CD4-positive, alpha-beta T cell treated with Interleukin-1 beta for 1 hour (primary cell): ENCODE results near the gene OCSTAMP.

ENCODE experiments used
- DNase-seq, 2 donors: peaks; one replicate each; pipeline ENCODE4 v3.0.0-alpha.2; 2020 to 2022

OCSTAMP gene, protein sequence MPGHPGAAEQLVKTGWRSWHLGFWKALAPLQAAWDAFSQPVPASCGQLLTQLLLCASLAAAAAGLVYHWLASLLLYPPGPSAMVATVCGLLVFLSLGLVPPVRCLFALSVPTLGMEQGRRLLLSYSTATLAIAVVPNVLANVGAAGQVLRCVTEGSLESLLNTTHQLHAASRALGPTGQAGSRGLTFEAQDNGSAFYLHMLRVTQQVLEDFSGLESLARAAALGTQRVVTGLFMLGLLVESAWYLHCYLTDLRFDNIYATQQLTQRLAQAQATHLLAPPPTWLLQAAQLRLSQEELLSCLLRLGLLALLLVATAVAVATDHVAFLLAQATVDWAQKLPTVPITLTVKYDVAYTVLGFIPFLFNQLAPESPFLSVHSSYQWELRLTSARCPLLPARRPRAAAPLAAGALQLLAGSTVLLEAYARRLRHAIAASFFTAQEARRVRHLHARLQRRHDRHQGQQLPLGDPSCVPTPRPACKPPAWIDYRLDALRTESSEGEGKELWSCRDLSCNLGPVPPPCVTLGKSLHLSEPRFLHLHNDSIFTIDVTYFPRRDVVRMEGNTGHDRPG

DNA sequence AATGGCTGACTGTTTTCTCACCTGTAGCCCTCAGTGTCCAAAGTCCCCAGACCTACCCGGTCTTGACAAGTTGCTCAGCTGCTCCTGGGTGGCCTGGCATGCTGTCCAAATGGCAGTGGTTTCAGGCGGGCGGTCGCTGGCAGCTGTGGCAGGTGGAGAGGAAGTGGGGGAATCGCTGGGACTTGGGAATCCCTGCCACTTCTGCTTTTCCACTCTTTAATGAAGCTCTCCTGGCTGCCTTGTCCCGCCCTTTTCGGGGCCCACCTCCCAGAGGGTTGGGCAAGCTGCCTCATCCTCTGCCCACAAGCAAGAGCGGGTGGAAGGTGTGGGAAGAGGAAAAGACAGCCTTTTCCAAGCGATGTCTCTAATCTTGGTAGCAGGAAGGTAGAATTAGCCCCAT is at the start of gene OCSTAMP:
Gene OCSTAMP (minus strand): TSS at position 194 of the 400 bp plus-strand sequence. CDS start 94 bp downstream, at position 100.
- no peak for DNase-seq

DNA sequence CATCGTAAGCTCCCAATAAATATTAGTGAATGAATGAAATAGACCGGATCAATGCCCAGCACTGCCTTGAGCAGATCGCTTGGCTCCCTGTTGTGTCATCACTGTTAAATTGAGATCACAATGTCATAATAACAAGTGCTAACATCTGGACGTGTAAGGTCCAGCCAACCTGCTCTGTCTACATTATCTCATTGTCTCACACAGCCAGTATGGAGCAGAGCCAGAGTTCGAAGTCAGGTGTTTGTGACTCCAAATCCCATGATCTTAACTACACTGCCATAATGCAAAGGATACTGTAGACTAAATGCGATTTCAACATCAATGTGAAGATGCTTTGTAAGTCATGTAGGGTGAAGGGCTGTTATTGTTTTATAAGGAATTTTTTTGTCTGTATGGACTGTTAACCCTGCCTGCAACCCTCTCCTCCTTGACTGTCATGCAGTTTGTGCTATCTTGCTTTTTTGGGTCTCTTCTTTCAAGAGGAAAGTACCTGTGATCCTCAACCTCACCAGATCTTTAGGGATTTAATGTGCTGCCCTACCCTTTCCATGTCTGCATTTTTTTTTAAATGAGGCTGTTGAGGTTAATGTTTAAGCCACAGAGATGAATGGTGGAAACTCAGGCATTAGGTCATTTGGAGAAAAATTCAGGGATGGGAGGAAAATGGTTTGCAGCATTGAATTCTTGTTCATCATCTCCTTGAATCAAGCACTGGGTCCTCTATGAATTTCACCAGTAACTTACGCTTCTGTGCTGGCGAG is 49.0 kb upstream of the OCSTAMP start:
- no peak for DNase-seq

DNA sequence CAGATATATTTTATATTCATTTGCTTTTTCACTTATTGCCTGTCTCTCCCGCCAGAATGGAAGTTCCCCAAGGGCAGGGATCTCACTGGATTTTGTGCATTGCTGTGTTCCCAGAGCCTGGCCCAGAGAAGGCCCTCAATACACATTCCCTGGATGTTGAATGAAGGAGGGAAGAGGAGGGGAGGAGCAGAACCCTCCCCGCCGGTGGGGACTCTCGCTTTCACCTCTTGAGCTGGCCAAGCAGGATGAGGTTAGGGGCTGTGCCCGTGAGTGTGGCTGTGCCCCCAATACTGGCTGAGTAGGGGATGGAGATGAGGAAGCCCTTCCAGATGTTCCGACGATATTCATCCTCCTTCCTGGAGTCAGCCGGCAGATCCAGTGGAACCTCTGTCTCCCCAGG is 45.5 kb upstream of the OCSTAMP start:
- DNase-seq = no peak

DNA sequence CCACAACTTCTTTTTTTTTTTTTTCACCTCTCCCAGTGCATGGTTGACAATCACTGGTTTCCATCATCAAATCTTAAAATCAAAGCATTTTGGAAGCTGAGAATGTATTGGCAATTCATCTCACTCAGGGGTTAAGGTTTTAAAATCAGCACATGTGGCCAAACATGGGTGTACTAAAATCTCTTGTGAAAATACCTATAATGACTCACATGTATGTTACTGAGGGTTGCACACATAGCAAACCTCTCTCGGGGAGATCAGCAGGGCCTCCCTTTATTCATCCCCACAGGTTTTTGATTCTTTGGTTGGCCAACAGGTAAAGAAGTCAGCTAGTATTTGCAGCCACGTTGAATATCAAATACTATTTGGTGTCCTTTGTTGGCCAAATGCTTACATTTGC is 44.3 kb upstream of the OCSTAMP start:
- DNase-seq = no peak

DNA sequence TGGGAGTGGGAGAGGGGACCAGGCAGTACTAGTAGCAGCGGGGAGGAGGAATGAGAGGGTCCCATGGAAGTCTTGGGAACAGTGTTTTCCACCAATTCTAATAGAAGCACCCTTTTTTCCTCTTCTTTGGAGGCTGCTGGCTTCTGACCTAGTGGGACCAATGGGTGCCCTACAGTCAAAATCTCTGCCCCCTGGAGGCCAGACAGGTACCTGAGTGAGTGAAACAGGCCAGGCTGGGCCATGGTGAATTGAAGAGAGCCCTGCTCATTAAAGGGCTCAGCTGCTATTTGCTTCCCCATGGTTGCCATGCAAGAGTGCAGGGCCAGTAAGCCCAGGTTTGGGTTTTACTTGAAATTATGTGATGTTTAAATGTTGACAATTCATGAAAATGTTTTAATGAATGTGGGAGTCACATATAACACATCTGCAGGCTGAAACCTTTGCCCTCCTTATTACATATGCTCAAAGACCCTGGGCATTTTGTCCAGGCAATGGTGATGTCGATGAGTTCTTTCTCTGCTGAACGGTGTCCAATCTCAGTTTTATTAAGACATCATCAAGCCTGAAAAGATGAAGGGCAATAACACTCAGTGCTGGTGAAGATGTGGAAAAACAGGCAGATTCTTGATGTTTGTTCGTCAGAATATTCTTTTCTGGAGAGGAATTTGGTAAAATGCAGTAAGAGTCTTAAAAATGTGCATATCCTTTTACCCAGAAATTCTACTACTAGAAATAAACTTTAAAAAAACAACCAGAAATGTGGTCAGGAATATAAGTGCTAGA is 42.3 kb upstream of the OCSTAMP start:
- DNase-seq = no peak

DNA sequence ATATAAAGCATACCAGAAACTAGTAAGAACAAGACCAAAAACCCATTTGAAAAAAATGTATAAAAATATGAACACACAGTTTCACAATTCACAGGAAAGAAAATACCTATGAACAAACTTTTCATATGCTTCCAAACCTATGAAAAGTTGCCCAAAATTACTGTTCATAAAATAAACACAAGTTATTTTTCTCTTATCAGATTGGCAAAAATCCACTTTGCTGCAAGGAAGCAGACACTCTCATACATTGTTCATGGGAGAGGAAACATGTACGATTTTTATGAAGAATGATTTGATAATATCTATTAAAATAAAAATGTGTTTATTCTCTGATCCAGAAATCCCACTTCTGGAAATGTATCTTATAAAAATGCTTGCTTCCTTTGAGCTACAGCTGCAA is 40.0 kb upstream of the OCSTAMP start:
- no peak for DNase-seq

DNA sequence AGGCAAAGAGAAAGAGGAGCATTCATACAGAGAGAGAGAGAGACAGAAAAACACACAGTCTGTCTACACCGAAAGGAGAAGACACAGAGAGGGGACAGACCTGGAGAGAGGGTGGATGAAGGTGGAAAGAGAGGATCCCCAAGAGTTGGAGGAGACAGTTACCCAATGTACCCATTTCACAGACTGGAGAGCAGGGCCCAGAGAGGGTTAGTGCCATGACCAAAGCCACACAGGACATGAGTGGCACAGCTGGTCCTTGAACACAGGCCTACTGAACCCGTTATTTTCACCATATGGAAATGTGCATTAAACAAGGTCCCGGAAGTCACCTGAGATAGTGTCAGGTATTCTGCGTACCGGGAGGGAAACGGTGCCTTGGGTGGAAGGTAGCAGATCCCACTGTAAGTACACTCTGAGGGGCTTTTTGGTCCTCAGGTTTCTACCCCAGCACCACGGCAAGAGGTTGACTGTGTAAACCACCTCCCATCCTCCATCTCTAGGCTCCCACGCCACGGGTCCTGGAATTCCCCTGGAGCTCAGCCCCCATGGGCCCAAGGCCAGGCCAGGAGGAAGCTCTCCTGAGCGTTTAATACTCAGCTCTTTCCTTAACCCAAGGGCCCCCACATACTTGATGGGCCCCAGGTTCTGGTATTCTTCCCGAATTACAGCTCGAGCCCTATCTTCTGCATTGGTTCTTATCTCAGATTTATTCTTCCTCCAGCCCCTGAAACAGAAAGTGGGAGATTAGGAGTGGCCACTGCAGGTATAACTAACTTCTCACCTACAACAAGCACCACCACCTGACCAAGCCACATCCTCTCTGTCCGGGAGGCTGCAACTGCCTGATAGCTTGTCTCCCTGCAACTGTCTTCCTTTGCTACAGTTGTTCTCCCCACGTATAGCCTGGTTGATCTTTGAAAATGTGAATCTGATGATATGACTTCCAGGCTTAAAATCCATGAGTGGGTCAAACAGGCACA is 38.4 kb upstream of the OCSTAMP start:
- no peak for DNase-seq

DNA sequence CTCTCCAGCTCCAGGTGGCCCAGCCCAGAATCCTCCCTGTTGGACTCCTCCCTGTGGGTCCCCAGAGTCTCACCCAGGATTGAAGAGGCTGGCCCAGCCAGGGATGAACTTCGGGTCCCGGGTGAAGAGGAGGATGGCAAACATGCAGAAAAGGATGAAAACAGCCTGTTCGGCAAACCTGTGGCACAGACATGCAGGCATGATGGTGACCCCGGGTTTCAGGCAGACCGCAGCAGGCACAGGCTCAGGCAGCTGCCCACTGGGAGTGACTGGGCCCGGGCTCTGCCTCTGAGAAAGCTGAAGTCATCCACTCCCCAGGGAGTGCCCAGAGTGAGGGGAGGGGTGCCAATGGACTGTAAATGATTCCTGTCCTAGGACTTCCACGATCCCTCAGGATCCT is 37.5 kb upstream of the OCSTAMP start:
- DNase-seq = no peak

DNA sequence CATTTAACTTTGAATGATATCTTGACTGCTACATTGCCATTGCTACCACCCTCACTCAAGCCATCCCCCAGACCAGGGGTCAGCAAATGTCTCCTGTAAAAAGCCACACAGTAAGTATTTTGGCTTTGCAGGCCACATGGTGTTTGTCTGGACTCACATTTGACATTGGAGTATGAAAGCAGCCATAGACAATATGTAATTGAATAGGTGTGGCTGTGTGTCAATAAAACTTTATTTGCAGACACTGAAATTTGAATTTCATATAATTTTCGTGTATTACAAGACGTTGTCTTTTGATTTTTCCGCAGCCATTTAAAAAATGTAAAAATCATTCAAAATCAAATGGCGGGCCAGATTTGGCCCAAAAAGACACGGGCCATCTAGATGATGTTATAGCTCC is 36.3 kb upstream of the OCSTAMP start:
- no peak for DNase-seq

DNA sequence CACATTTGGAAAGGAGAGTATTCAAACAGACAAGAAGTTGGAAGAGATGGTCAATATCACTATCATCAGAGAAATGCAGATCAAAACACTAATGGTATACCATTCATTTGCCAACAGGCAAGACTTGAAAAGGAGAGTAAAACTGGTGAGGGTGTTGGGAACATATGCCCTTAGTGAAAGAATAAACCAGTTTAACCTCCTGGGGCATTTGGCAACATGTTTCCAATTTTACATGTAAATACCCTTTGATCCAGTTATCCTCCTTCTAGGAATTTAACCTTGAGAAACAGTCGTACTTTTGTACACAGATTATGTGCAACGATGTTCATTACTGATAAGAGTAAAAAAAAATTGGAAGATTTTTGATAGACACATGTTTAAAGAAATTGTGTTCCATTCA is 34.1 kb upstream of the OCSTAMP start:
- DNase-seq = no peak

DNA sequence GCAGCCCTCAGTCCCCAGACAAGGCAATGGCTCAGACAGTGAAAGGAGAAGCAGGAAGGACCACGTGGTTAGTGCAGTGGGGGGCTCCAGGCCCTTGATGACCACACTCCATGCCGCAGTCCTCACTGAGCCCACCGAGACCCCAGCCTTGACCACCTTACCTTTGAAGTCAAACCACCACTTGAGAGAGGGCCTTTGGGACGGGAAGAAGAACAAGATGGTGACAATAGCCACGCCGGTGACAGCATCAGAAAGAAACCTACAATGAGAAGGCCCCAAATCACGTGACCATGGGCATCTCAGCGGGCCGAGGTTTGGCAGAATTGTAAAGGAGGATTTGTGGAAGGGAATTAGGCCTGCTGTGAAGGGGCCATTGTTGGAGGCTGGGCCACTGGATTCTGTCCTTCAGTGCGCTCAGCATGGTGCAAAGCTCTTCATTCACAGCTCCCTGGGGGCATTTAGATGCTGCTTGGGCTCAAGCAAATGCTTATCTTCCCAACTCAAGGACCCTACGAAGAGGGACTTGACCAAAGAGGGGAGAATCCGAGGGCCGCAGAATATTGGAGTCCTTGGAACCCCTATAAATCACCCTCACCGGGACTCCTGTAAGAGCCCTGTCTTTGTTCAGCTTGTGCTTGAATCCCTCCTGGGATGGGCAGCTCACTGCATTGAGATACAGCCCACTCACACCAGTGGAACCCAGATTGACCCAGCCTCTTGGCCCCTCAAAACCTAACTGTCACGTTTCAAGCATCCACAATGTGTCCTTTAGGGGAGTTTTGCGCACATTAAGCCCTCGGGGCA is 33.2 kb upstream of the OCSTAMP start:
- DNase-seq = no peak

DNA sequence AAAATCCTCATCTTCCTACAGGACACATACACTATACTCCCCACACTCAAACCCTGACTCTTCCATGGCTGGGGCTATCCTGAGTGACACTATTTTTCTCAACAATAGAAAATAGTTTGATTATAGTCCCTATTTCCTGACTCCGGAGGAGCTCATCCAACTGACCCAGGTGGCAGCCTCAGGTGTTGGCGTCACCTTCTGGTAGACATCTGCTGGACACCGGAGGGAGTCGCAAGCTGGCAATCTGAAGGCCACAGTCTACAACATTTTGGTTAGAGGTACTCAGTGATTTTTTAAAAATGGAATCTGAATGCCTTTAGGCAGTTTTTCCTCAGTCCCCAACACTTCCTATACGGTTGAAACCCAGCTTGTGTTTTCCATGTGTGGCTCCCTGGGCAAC is 32.2 kb upstream of the OCSTAMP start:
- DNase-seq = no peak

DNA sequence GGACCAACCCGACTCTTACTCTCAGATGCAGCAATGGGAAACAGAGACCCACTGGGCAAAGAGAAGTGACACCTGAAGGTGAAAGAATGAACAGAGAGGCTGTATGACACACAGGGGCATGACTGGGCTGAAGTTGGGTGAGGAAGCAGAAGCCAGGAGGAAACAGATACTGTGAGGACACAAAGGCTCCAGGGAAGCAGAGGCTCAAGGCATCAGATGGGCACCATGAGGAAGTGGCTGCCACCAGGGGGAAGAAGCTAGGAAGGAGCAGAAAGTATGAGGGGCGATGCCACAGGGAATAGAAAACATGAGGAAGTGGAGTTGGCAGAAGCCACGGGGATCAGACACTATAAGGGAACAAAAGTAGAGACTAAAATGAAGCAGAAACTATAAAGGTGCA is 30.9 kb upstream of the OCSTAMP start:
- no peak for DNase-seq

DNA sequence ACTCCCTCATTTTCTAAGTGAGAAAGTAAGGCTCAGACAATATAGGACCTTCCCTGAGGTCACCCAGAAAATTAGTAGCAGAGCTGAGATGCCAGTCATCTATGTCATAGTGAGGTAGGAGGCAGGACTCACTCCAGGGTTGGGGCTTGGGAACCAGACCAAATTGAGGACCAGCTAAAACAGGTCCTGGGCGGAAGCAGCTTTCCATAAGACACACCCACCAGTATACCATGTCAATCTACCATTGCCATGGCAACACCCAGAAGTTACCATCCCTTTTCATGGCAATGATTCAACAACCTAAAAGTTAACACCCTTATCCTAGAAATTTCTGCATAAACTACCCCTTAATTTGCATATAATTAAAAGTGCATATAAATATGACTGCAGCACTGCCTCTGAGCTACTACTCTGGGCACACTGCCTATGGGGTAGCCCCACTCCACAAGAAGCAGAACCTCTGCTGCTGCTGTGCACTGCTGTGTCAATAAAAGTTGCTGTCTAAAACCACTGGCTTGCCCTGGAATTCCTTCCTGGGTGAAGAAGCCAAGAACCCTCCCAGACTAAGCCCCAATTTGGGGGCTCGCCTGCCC is 30.3 kb upstream of the OCSTAMP start:
- DNase-seq = no peak

DNA sequence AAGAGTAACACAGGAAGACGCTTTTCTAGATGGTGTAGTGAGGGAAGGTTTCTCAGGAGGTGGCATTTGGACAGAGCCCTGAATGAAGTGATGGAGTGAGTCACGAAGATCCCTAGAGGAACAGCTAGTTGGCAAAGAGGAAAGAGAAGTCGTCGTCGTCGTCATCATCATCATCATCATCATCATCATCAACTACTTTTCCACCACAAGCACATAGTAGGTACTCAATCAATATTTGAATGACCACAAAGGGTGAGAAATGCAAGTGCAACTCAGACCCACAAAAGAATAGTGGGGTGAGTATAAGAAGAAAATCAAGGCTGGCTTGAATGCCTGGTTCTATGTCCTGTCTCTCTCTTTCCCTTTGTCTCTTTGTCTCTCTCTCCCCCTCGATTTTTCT is 28.3 kb upstream of the OCSTAMP start:
- DNase-seq = no peak

DNA sequence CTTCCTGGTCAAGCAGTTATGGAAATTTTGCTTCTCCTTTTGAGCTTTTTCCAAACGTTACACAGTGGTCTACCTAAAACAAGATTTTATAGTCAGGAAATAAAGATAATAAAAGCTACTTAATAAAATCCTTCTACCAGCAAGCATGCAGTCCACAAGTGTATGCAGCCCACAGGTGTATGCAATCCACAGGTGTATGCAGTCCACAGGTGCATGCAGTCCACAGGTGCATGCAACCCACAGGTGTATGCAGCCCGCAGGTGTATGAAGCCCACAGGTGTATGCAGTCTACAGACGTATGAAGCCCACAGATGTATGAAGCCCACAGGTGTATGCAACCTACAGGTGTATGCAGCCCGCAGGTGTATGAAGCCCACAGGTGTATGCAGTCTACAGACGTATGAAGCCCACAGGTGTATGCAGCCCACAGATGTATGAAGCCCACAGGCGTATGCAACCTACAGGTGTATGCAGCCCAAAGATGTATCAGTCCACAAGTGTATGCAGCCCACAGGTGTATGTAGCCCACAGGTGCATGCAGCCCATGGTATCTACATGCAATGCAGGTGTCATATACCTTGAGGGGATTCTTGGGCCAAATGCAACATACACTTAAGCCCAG is 26.4 kb upstream of the OCSTAMP start:
- DNase-seq = no peak

DNA sequence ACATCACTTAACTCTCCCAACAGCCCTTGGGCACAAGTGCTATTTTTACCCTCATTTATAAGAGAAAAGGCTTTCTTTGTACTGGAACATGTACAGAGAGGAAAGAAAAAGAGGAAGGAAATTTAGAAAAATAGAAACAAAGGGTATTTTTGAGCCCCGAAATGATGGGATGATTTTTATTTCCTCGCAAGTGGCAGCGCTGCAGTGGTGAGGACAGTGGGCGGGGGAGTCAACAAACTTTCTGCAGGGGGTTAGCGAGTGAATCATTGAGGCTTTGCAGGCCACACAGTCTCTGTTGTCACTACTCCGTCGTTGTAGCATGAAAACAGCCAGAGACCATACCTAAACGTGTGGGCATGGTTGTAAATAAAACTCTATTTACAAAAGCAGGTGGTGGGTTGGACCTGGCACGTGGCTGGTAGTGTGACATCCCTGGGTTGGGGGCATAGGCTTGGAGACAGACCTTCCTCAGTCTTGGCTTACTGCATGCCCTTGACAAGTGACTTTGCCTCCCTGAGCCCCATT is 25.5 kb upstream of the OCSTAMP start:
- DNase-seq = no peak

DNA sequence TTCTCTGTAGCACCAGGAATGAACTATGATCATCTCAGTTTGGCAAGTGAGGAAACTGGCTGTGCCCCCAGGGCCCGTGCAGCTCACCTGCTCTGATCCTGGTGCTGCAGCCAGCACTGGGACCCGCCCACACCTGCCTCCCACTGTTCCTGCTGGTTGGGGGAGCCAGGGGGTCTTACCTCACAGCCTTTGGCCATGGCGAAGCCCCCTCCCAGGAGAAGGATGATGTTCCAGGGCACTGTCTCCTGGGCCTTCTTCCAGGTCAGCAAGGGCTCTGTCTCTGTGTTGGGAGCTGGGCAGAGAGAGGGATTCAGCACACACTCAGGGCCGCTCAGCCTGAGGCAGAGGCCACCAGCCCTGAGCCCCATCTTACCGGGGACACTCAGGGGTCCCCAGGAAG is 24.9 kb upstream of the OCSTAMP start:
- DNase-seq = no peak

DNA sequence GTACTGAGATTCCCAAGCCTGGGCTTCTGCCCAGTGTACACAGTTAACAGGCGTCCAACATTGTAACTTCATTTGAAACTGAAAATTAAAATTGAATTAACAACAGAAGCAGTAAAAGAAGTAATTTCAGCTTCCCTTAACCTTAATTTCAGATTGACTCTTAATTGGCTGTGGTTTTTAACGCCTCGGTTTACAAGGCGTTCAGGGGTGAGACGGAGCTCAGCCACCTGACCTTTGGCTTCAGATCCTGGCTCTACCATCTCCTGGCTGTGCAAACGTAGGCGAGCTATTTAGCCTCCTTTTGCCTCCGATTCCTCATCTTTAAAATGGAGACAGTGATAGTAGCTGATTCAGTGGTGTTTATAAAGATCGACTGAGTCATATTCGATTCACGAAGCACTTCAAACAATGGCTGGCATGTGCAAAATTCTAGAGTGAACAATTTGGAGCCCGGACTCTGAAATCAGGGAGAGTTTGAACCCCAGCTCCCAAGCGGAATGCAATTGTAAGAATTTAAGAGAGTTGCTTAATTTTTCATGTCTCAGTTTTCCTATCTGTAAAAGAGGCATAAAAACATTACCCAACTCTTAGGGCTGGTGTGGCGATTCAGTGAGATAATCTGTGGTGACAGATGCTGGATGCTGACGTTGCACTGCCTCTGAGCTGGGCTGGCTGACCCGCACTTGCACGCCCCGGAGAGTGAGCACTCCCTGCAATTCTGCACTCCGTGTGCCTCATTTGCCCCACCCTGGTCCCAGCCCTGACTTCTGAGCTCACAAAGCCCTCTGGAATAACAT is 23.5 kb upstream of the OCSTAMP start:
- DNase-seq = no peak
